ENCODE data around the gene NHSL1. TPM values are rescaled to one million over a fixed set of nuclear protein-coding genes. Genes with fewer than 3 reads are reported as not detected.
A peak's percentile ranks its signal among the peaks of the same experiment; 100 is the strongest.

The NHSL1 gene
- total RNA-seq, 1 experiment from 2014 or later = 41.9 TPM

- Mint-ChIP-seq H3K9me3 (ENCODE audit: unreplicated experiment) (no peaks in the 10 kb centered on the region), H3K27ac (ENCODE audit: unreplicated experiment) (peak overlapping the region; percentile 44), H3K36me3 (ENCODE audit: insufficient read depth, unreplicated experiment) (peaks cover 12% of the 10 kb centered on the region), H3K4me1 (ENCODE audit: low read depth, unreplicated experiment) (peaks cover 58% of the 10 kb centered on the region), H3K27me3 (ENCODE audit: insufficient read depth, unreplicated experiment) (no peaks in the 10 kb centered on the region), H3K4me3 (ENCODE audit: unreplicated experiment) (no peak overlapping the region)
- Histone ChIP-seq H3K9me3 (no peaks in the 10 kb centered on the region), H3K4me1 (peaks cover 88% of the 10 kb centered on the region), H3K27me3 (replicated peaks; ENCODE audit: control insufficient read depth, insufficient read depth, low read length) (no peaks in the 10 kb centered on the region), H3K36me3 (ENCODE audit: control insufficient read depth, insufficient read depth, low read length) (no peaks in the 10 kb centered on the region; the same call in 1 of the 2 replicates), H3K4me3 (ENCODE audit: low read depth, low read length) (no peak overlapping the region)
- CTCF ChIA-PET = interaction anchor here (0.6 to 0.9 kb wide), 2 partner anchors 16 to 255 kb away, joined by 3 to 4 read pairs; no protein-coding TSS in a partner anchor
- DNase-seq = no peak
- TF ChIP-seq CTCF (IDR thresholded peaks at IDR 0.05; ENCODE audit: insufficient read depth in 1 of 2, low read depth in 1 of 2, low read length in 1 of 2, severe bottlenecking in 1 of 2, unreplicated experiment in 1 of 2) = no peak
- no TSS peak for BruUV-seq (replicated peaks)
- POLR2A ChIA-PET = no interaction called here
- intact Hi-C loops (cut with micrococcal nuclease; ENCODE audit: unreplicated experiment) = no loop called here
Observed at GRCh38 chr6:138540468-138540867, 41.2 kb upstream of the NHSL1 start.

- Mint-ChIP-seq H3K4me1 (ENCODE audit: low read depth, unreplicated experiment) (peaks cover 60% of the 10 kb centered on the region), H3K27ac (ENCODE audit: unreplicated experiment) (no peak overlapping the region), H3K36me3 (ENCODE audit: insufficient read depth, unreplicated experiment) (peaks cover 12% of the 10 kb centered on the region), H3K4me3 (ENCODE audit: unreplicated experiment) (no peak overlapping the region), H3K27me3 (ENCODE audit: insufficient read depth, unreplicated experiment) (no peaks in the 10 kb centered on the region), H3K9me3 (ENCODE audit: unreplicated experiment) (no peaks in the 10 kb centered on the region)
- Histone ChIP-seq H3K27me3 (replicated peaks; ENCODE audit: control insufficient read depth, insufficient read depth, low read length) (no peaks in the 10 kb centered on the region), H3K4me3 (ENCODE audit: low read depth, low read length) (no peak overlapping the region), H3K4me1 (peaks cover 91% of the 10 kb centered on the region), H3K36me3 (ENCODE audit: control insufficient read depth, insufficient read depth, low read length) (no peaks in the 10 kb centered on the region; the same call in 1 of the 2 replicates), H3K9me3 (no peaks in the 10 kb centered on the region)
- POLR2A ChIA-PET = no interaction called here
- intact Hi-C loops (cut with micrococcal nuclease; ENCODE audit: unreplicated experiment) = loop anchor here (5.0 kb wide), 2 partner anchors 32 to 47 kb away; no protein-coding TSS in a partner anchor
- DNase-seq = no peak
- CTCF ChIA-PET = interaction anchor here (0.6 kb wide), 1 partner anchor 254 kb away, joined by 4 read pairs; no protein-coding TSS in a partner anchor
- BruUV-seq (replicated peaks) = no TSS peak
- no peak for TF ChIP-seq CTCF (IDR thresholded peaks at IDR 0.05; ENCODE audit: insufficient read depth in 1 of 2, low read depth in 1 of 2, low read length in 1 of 2, severe bottlenecking in 1 of 2, unreplicated experiment in 1 of 2)
Observed at GRCh38 chr6:138539876-138540275, 40.6 kb upstream of the NHSL1 start.

- Histone ChIP-seq H3K4me3 (ENCODE audit: low read depth, low read length) (no peak overlapping the region), H3K4me1 (peaks cover 85% of the 10 kb centered on the region)
- H3K4me1 Mint-ChIP-seq (ENCODE audit: low read depth, unreplicated experiment) = peaks cover 50% of the 10 kb centered on the region
Observed at GRCh38 chr6:138538390-138539031, 39.2 kb upstream of the NHSL1 start.

More at GRCh38 chr6:138538390-138539031, 39.2 kb upstream of the NHSL1 start:
- Mint-ChIP-seq H3K27ac (ENCODE audit: unreplicated experiment) (peak overlapping the region; percentile 76), H3K27me3 (ENCODE audit: insufficient read depth, unreplicated experiment) (no peaks in the 10 kb centered on the region), H3K9me3 (ENCODE audit: unreplicated experiment) (no peaks in the 10 kb centered on the region), H3K36me3 (ENCODE audit: insufficient read depth, unreplicated experiment) (peaks cover 20% of the 10 kb centered on the region), H3K4me3 (ENCODE audit: unreplicated experiment) (no peak overlapping the region)
- intact Hi-C loops (cut with micrococcal nuclease; ENCODE audit: unreplicated experiment) = loop anchor here (5.0 kb wide), 2 partner anchors 34 to 49 kb away; no protein-coding TSS in a partner anchor
- no peak for DNase-seq
- Histone ChIP-seq H3K27me3 (replicated peaks; ENCODE audit: control insufficient read depth, insufficient read depth, low read length) (no peaks in the 10 kb centered on the region), H3K9me3 (no peaks in the 10 kb centered on the region), H3K36me3 (ENCODE audit: control insufficient read depth, insufficient read depth, low read length) (no peaks in the 10 kb centered on the region; the same call in 1 of the 2 replicates)
- ChIA-PET CTCF (no interaction called here), POLR2A (no interaction called here)
- TF ChIP-seq CTCF (IDR thresholded peaks at IDR 0.05; ENCODE audit: insufficient read depth in 1 of 2, low read depth in 1 of 2, low read length in 1 of 2, severe bottlenecking in 1 of 2, unreplicated experiment in 1 of 2) = no peak
- BruUV-seq (replicated peaks) = no TSS peak
